Renal cortical epithelial cell (primary cell): ENCODE results near the gene TMEM225B. TPM values are rescaled to one million over a fixed set of nuclear protein-coding genes. Genes with fewer than 3 reads are reported as not detected.
"Not testable (repeated sequence)": the region's sequence is repeated elsewhere in the genome, so short reads cannot be mapped to it uniquely, and the experiment has no call there.

Source experiments
- DNase-seq: peaks from one replicate; pipeline ENCODE4 v3.0.0-alpha.2; 2011; ENCODE audit warnings: low read depth
- total RNA-seq: library from RNA; depleted of rRNA; stranded (reverse); fragments of >200 nt; gene quantifications from 2 replicates; pipeline ENCODE4 v1.2.3, GENCODE V29; 2014

TMEM225B gene
- total RNA-seq, 1 donor from 2014 or later: 0.55 TPM

DNA sequence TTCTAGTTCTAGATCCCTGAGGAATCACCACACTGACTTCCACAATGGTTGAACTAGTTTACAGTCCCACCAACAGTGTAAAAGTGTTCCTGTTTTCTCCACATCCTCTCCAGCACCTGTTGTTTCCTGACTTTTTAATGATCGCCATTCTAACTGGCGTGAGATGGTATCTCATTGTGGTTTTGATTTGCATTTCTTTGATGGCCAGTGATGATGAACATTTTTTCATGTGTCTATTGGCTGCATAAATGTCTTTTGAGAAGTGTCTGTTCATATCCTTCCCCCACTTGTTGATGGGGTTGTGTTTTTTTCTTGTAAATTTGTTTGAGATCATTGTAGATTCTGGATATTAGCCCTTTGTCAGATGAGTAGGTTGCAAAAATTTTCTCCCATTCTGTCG is 56.6 kb downstream of the TMEM225B start:
- not testable (repeated sequence) for DNase-seq

DNA sequence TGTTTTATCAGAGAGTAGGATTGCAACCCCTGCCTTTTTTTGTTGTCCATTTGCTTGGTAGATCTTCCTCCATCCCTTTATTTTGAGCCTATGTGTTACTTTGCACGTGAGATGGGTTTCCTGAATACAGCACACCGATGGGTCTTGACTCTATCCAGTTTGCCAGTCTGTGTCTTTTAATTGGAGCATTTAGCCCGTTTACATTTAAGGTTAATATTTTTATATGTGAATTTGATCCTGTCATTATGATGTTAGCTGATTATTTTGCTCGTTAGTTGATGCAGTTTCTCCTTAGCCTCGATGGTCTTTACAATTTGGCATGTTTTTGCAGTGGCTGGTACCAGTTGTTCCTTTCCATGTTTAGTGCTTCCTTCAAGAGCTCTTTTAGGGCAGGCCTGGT is 59.8 kb downstream of the TMEM225B start:
- DNase-seq: not testable (repeated sequence)

Other genes with a start within 250 kb of the TMEM225B start
- gene ARPC1B, start 223.5 kb upstream of the TMEM225B start, total RNA-seq: 565 and 690 TPM in 2 replicates
- 77.4 and 89.1 TPM in 2 replicates for gene PDAP1, start 189.7 kb upstream of the TMEM225B start, total RNA-seq
- gene BUD31, start 189.3 kb upstream of the TMEM225B start, total RNA-seq: 77.7 and 128 TPM in 2 replicates
- gene PTCD1, start 159.5 kb upstream of the TMEM225B start, total RNA-seq: 6.7 and 8.7 TPM in 2 replicates
- gene CPSF4, start 159.3 kb upstream of the TMEM225B start, total RNA-seq: 21.6 and 22.2 TPM in 2 replicates
- gene ATP5MF, start 132.1 kb upstream of the TMEM225B start, total RNA-seq: 510 and 1,187 TPM in 2 replicates
- 3.0 and 8.8 TPM in 2 replicates for gene ZNF789, start 125.4 kb upstream of the TMEM225B start, total RNA-seq
- gene ZNF394, start 98.0 kb upstream of the TMEM225B start, total RNA-seq: 28.4 and 36.8 TPM in 2 replicates
- 10.1 and 19.8 TPM in 2 replicates for gene ZKSCAN5, start 93.6 kb upstream of the TMEM225B start, total RNA-seq
- gene FAM200A, start 46.2 kb upstream of the TMEM225B start, total RNA-seq: 7.5 and 13.3 TPM in 2 replicates
- gene ZNF655, start 39.6 kb upstream of the TMEM225B start, total RNA-seq: 69.5 and 91.5 TPM in 2 replicates
- 10.1 and 16.6 TPM in 2 replicates for gene ZSCAN25, start 18.7 kb downstream of the TMEM225B start, total RNA-seq
- 7.3 and 13.1 TPM in 2 replicates for gene CYP3A5, start 81.7 kb downstream of the TMEM225B start, total RNA-seq
- gene CYP3A7, start 136.9 kb downstream of the TMEM225B start, total RNA-seq: not detected in 2 replicates
- 0.69 TPM in 1 of 2 replicates, not detected in the other for gene CYP3A4, start 185.9 kb downstream of the TMEM225B start, total RNA-seq
- gene CYP3A43, start 229.7 kb downstream of the TMEM225B start, total RNA-seq: not detected in 2 replicates